Measurements from ENCODE around the gene NEK5.

The NEK5 gene

DNA sequence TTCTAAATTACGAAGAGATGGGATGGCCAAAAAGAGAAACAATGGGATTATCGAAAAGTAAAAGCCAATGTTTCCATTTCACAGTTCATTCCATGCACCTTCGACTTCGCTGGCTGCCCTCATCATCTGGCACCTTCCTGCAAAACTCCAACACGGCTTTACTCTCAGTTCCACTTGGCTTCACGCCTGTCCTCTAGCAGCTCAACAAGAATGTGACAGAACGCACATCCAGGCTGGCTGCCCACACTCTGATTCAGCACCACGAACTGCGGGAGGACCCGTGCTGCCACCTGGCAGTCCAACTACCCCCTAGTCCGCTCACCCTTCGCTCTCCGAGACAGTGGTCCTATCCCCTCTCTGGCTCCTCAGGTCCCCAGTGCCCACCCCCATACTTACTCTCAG lies 129.4 kb downstream of the NEK5 start:
- Histone ChIP-seq H3K4me2 (ENCODE audit: low read depth, low read length, poor library complexity, severe bottlenecking) (no peak overlapping the region), H3F3A (ENCODE audit: insufficient read depth) (no peaks in the 10 kb centered on the region), H2AFZ (ENCODE audit: low read depth, low read length, severe bottlenecking) (no peak overlapping the region), H3K27me3 (ENCODE audit: low read length) (no peaks in the 10 kb centered on the region), H3K9me3 (ENCODE audit: insufficient read depth, low read length) (no peaks in the 10 kb centered on the region), H3K9me2 (replicated peaks; ENCODE audit: insufficient read depth, low read length) (no peaks in the 10 kb centered on the region), H3K27ac (ENCODE audit: low read depth, low read length) (no peak overlapping the region), H3K36me3 (ENCODE audit: low read length) (no peaks in the 10 kb centered on the region), H3K79me2 (ENCODE audit: insufficient read depth, low read length) (no peaks in the 10 kb centered on the region), H4K20me1 (ENCODE audit: low read depth, low read length) (no peaks in the 10 kb centered on the region), H3K4me3 (ENCODE audit: insufficient read depth, low read length, poor library complexity, severe bottlenecking) (no peak overlapping the region), H3K9ac (ENCODE audit: low read length) (no peak overlapping the region)
- TF ChIP-seq CTCF (IDR thresholded peaks at IDR 0.05; ENCODE audit: insufficient read depth, low read length, poor library complexity, severe bottlenecking) (no peak), EZH2phosphoT487 (conservative IDR thresholded peaks at IDR 0.05; ENCODE audit: low read length) (no peak)

GRCh38 chr13:51998723-51999509 lies 130.0 kb downstream of the NEK5 start:
- Histone ChIP-seq H3K9me2 (replicated peaks; ENCODE audit: insufficient read depth, low read length) (no peaks in the 10 kb centered on the region), H4K20me1 (ENCODE audit: low read depth, low read length) (no peaks in the 10 kb centered on the region), H3K9ac (ENCODE audit: low read length) (no peak overlapping the region), H3K4me3 (ENCODE audit: insufficient read depth, low read length, poor library complexity, severe bottlenecking) (no peak overlapping the region), H2AFZ (ENCODE audit: low read depth, low read length, severe bottlenecking) (no peak overlapping the region), H3K27ac (ENCODE audit: low read depth, low read length) (no peak overlapping the region), H3K79me2 (ENCODE audit: insufficient read depth, low read length) (no peaks in the 10 kb centered on the region), H3K9me3 (ENCODE audit: insufficient read depth, low read length) (no peaks in the 10 kb centered on the region), H3K36me3 (ENCODE audit: low read length) (no peaks in the 10 kb centered on the region), H3K4me2 (ENCODE audit: low read depth, low read length, poor library complexity, severe bottlenecking) (no peak overlapping the region), H3F3A (ENCODE audit: insufficient read depth) (no peaks in the 10 kb centered on the region), H3K27me3 (ENCODE audit: low read length) (no peaks in the 10 kb centered on the region)
- TF ChIP-seq EZH2phosphoT487 (conservative IDR thresholded peaks at IDR 0.05; ENCODE audit: low read length) (no peak), CTCF (IDR thresholded peaks at IDR 0.05; ENCODE audit: insufficient read depth, low read length, poor library complexity, severe bottlenecking) (no peak)

- Histone ChIP-seq H3K36me3 (ENCODE audit: low read length) (no peaks in the 10 kb centered on the region), H3K4me3 (ENCODE audit: insufficient read depth, low read length, poor library complexity, severe bottlenecking) (no peak overlapping the region)
- no peak for TF ChIP-seq CTCF (IDR thresholded peaks at IDR 0.05; ENCODE audit: insufficient read depth, low read length, poor library complexity, severe bottlenecking)
- no peak for TF ChIP-seq EZH2phosphoT487 (conservative IDR thresholded peaks at IDR 0.05; ENCODE audit: low read length)
Measured at GRCh38 chr13:51997641-51998330, 131.1 kb downstream of the NEK5 start.

More at GRCh38 chr13:51997641-51998330, 131.1 kb downstream of the NEK5 start:
- Histone ChIP-seq H3K9me2 (replicated peaks; ENCODE audit: insufficient read depth, low read length) (no peaks in the 10 kb centered on the region), H3K4me2 (ENCODE audit: low read depth, low read length, poor library complexity, severe bottlenecking) (no peak overlapping the region), H3K9me3 (ENCODE audit: insufficient read depth, low read length) (no peaks in the 10 kb centered on the region), H3K9ac (ENCODE audit: low read length) (no peak overlapping the region), H3K79me2 (ENCODE audit: insufficient read depth, low read length) (no peaks in the 10 kb centered on the region), H3K27me3 (ENCODE audit: low read length) (no peaks in the 10 kb centered on the region), H2AFZ (ENCODE audit: low read depth, low read length, severe bottlenecking) (no peak overlapping the region), H3F3A (ENCODE audit: insufficient read depth) (no peaks in the 10 kb centered on the region), H3K27ac (ENCODE audit: low read depth, low read length) (no peak overlapping the region), H4K20me1 (ENCODE audit: low read depth, low read length) (no peaks in the 10 kb centered on the region)
